H9 (cell line): ENCODE measurements around the gene RNF224. TPM values are rescaled to one million over a fixed set of nuclear protein-coding genes. Genes with fewer than 3 reads are reported as not detected.

ENCODE experiments used
- DNase-seq: peaks from one replicate; pipeline ENCODE4 v3.0.0-alpha.2; 2017
- H2AFZ ChIP-seq: one replicate; pipeline ENCODE4 v1.6.1; 2013; ENCODE audit warnings: mild to moderate bottlenecking, low read length, control low read depth, moderate library complexity
- H2AK5ac ChIP-seq: 2 replicates; pipeline ENCODE4 v1.6.1; 2013; ENCODE audit warnings: low read length, control low read depth, mixed read lengths; ENCODE audit not compliant: insufficient read length
- H2BK120ac ChIP-seq: one replicate; pipeline ENCODE4 v1.6.1; 2013; ENCODE audit warnings: low read depth, mild to moderate bottlenecking, low read length, control low read depth, inconsistent platforms; ENCODE audit not compliant: poor library complexity, severe bottlenecking
- H2BK12ac ChIP-seq: 2 replicates; pipeline ENCODE4 v1.6.1; 2013; ENCODE audit warnings: low read length, control low read depth, mixed read lengths, low read depth; ENCODE audit not compliant: insufficient read length
- H2BK15ac ChIP-seq: 2 replicates; pipeline ENCODE4 v1.6.1; 2013; ENCODE audit warnings: low read depth, low read length, control low read depth
- H2BK20ac ChIP-seq: one replicate; pipeline ENCODE4 v1.6.1; 2013; ENCODE audit warnings: low read depth, mild to moderate bottlenecking, low read length, control low read depth, inconsistent platforms; ENCODE audit not compliant: poor library complexity, severe bottlenecking
- H2BK5ac ChIP-seq: 2 replicates; pipeline ENCODE4 v1.6.1; 2013; ENCODE audit warnings: low read length, control low read depth, mixed read lengths; ENCODE audit not compliant: insufficient read length
- H3K14ac ChIP-seq: 2 replicates; pipeline ENCODE4 v1.6.1; 2013; ENCODE audit warnings: low read length, control low read depth; ENCODE audit not compliant: insufficient read depth
- H3K18ac ChIP-seq: 2 replicates; pipeline ENCODE4 v1.6.1; 2013; ENCODE audit warnings: low read depth, mild to moderate bottlenecking, mixed read lengths, low read length, control low read depth; ENCODE audit not compliant: insufficient read length
- H3K23ac ChIP-seq: 2 replicates; pipeline ENCODE4 v1.6.1; 2013; ENCODE audit warnings: low read length, control low read depth, mixed read lengths, low read depth; ENCODE audit not compliant: insufficient read length
- H3K23me2 ChIP-seq: 2 replicates; pipeline ENCODE4 v1.6.1; 2013; ENCODE audit warnings: low read depth, mild to moderate bottlenecking, mixed read lengths, low read length, control low read depth; ENCODE audit not compliant: insufficient read length, poor library complexity, severe bottlenecking
- H3K27ac ChIP-seq: 2 replicates; pipeline ENCODE4 v1.5.1; 2013; ENCODE audit warnings: low read length, control low read depth, mixed read lengths, low read depth; ENCODE audit not compliant: insufficient read length
- H3K27me3 ChIP-seq: 2 replicates; pipeline ENCODE4 v1.6.1; 2013; ENCODE audit warnings: low read length, control low read depth, inconsistent platforms; ENCODE audit not compliant: insufficient read depth
- H3K4ac ChIP-seq: 2 replicates; pipeline ENCODE4 v1.6.1; 2013; ENCODE audit warnings: low read depth, mild to moderate bottlenecking, control low read depth, inconsistent platforms, low read length, moderate library complexity
- H3K4me1 ChIP-seq: 2 replicates; pipeline ENCODE4 v1.6.1; 2013; ENCODE audit warnings: low read length, control low read depth, inconsistent platforms; ENCODE audit not compliant: insufficient read depth
- H3K4me2 ChIP-seq: 2 replicates; pipeline ENCODE4 v1.6.1; 2013; ENCODE audit warnings: low read length, control low read depth, mixed read lengths; ENCODE audit not compliant: insufficient read length, insufficient read depth
- H3K56ac ChIP-seq: 2 replicates; pipeline ENCODE4 v1.6.1; 2013; ENCODE audit warnings: low read depth, mild to moderate bottlenecking, mixed read lengths, low read length, control low read depth; ENCODE audit not compliant: insufficient read length
- H3K79me1 ChIP-seq: 2 replicates; pipeline ENCODE4 v1.6.1; 2013; ENCODE audit warnings: low read depth, mild to moderate bottlenecking, moderate library complexity, low read length, control low read depth, inconsistent platforms; ENCODE audit not compliant: insufficient read depth, poor library complexity, severe bottlenecking
- H3K79me2 ChIP-seq: 2 replicates; pipeline ENCODE4 v1.6.1; 2013; ENCODE audit warnings: low read length, control low read depth, inconsistent platforms; ENCODE audit not compliant: insufficient read depth
- H3K9ac ChIP-seq: 2 replicates; pipeline ENCODE4 v1.6.1; 2013; ENCODE audit warnings: low read length, control low read depth, mixed read lengths; ENCODE audit not compliant: insufficient read length; ENCODE audit errors: extremely low read depth
- H3K9me3 ChIP-seq: one replicate; pipeline ENCODE4 v1.6.1; 2013; ENCODE audit warnings: low read depth, low read length, inconsistent platforms; ENCODE audit not compliant: control insufficient read depth
- H3T11ph ChIP-seq: one replicate; pipeline ENCODE4 v1.6.1; 2013; ENCODE audit warnings: mild to moderate bottlenecking, low read length, control low read depth, inconsistent platforms
- H4K20me1 ChIP-seq: one replicate; pipeline ENCODE4 v1.6.1; 2013; ENCODE audit not compliant: control insufficient read depth, insufficient read length, insufficient read depth
- H4K5ac ChIP-seq: 2 replicates; pipeline ENCODE4 v1.6.1; 2013; ENCODE audit warnings: low read depth, mild to moderate bottlenecking, mixed read lengths, low read length, control low read depth; ENCODE audit not compliant: insufficient read length
- H4K8ac ChIP-seq: replicated peaks from 2 replicates; pipeline ENCODE4 v1.6.1; 2013; ENCODE audit warnings: low read length, control low read depth, mixed read lengths, low read depth; ENCODE audit not compliant: insufficient read length
- H4K91ac ChIP-seq: 2 replicates; pipeline ENCODE4 v1.6.1; 2013; ENCODE audit warnings: low read depth, mild to moderate bottlenecking, moderate library complexity, mixed read lengths, low read length, control low read depth; ENCODE audit not compliant: insufficient read length
- H3K27ac Mint-ChIP-seq, 3 experiments: 2 replicates in 2 of 3; 3 replicates in 1 of 3; pipeline ENCODE4 v1.8.0; 2020 to 2021; ENCODE audit warnings: mixed read lengths in 3 of 3, mild to moderate bottlenecking in 1 of 3, moderate library complexity in 1 of 3
- H3K27me3 Mint-ChIP-seq: 2 replicates; pipeline ENCODE4 v1.8.0; 2021; ENCODE audit warnings: low read depth, mild to moderate bottlenecking, moderate library complexity, mixed read lengths
- H3K36me3 Mint-ChIP-seq, 3 experiments: 2 replicates in 2 of 3; 3 replicates in 1 of 3; pipeline ENCODE4 v1.8.0; 2020 to 2021; ENCODE audit warnings: low read depth in 3 of 3, mixed read lengths in 3 of 3; ENCODE audit not compliant: insufficient read depth in 1 of 3
- H3K4me1 Mint-ChIP-seq, 2 experiments: 2 replicates each; pipeline ENCODE4 v1.8.0; 2020; ENCODE audit warnings: mixed read lengths in 2 of 2
- H3K4me3 Mint-ChIP-seq, 2 experiments: 2 replicates in 1 of 2; 3 replicates in 1 of 2; pipeline ENCODE4 v1.8.0; 2020 to 2021; ENCODE audit warnings: mild to moderate bottlenecking in 2 of 2, mixed read lengths in 2 of 2, moderate library complexity in 1 of 2
- H3K9me3 Mint-ChIP-seq, 2 experiments: 2 replicates in 1 of 2; 3 replicates in 1 of 2; pipeline ENCODE4 v1.8.0; 2020; ENCODE audit warnings: mild to moderate bottlenecking in 2 of 2, mixed read lengths in 2 of 2, moderate library complexity in 1 of 2
- WGBS: extraction: QIAGEN DNeasy Blood & Tissue Kit; methylation state at CpG from one replicate; pipeline ENCODE4 v1.1.7; 2013; ENCODE audit warnings: missing lambda C conversion rate, low lambda C conversion rate, mixed read lengths; ENCODE audit not compliant: insufficient read length; ENCODE audit errors: extremely low coverage; 5-methylcytosine and 5-hydroxymethylcytosine counted together
- total RNA-seq: library from RNA; stranded (reverse); gene quantifications from 2 replicates; pipeline ENCODE4 v1.2.1, GENCODE V29; 2021
- TF ChIP-seq, protein P1 (sequence below): fragments of 200-600 bp; sonication (generic); conservative IDR thresholded peaks from 3 replicates; pipeline ENCODE4 v1.8.0; 2021; ENCODE audit warnings: antibody characterized with exemption, mild to moderate bottlenecking

RNF224 gene
- total RNA-seq, 1 experiment from 2014 or later, result 0.15 TPM

DNA sequence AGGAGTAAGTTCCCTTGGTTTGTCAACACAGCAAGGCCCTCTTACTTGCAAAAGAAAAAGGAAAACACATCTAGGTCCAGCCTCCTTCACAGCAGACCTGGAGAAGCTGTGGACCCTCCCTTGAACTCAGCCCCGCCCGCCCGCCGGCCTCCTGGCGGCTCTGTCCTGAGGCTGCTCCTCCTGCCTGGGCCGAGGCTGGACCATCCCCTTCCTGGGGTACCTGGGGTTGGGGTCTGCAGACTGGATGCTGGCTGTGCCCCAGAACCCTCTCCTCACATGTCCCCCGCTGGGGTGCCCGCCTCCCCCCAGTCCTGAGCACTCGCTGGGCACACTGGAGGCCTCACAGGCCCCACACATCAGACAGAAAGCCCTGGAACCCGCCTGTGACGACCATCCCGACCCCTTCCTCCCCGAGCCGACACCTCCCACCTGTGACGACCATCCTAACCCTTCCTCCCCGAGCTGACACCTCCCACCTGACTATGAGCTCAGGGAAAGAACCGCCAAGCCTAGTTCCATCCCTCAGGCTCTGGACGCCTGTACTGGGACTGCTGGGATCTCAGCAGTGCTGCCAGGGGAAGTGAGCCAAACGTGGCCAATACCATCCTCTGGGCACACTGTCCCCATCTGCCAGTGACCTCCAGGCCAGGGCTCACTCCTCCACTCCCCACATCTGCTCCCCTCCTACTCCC, 48.2 kb upstream of the RNF224 start:
- no CpG with 5 or more reads among the region's 19 CpGs for WGBS
- H3K79me2 ChIP-seq, result no peaks in the 10 kb centered on the region
- no peaks in the 10 kb centered on the region for H3K4me1 ChIP-seq
- H3K23ac ChIP-seq, result no peak overlapping the region
- H3K4ac ChIP-seq, result no peak overlapping the region
- no peak overlapping the region for H2BK5ac ChIP-seq
- no peak overlapping the region for H4K91ac ChIP-seq
- no peak overlapping the region for H3K14ac ChIP-seq
- no peak overlapping the region for H2BK12ac ChIP-seq
- H4K8ac ChIP-seq, result no peak overlapping the region
- H3K18ac ChIP-seq, result no peak overlapping the region
- H2AK5ac ChIP-seq, result no peak overlapping the region
- no peak overlapping the region for H3K27ac ChIP-seq
- H3K23me2 ChIP-seq, result no peaks in the 10 kb centered on the region
- H4K5ac ChIP-seq, result no peak overlapping the region
- H2BK15ac ChIP-seq, result no peak overlapping the region
- no peak overlapping the region for H3T11ph ChIP-seq
- no peaks in the 10 kb centered on the region for H3K79me1 ChIP-seq
- no peaks in the 10 kb centered on the region for H3K9me3 Mint-ChIP-seq
- peaks cover 0 to 7% of the 10 kb centered on the region in 2 experiments; a peak in 3 of 4 replicates for H3K4me1 Mint-ChIP-seq
- no peak overlapping the region for H3K27ac Mint-ChIP-seq
- H3K9me3 ChIP-seq, result no peaks in the 10 kb centered on the region
- no peak overlapping the region for H3K4me2 ChIP-seq
- no peaks in the 10 kb centered on the region for H3K27me3 ChIP-seq
- H3K27me3 Mint-ChIP-seq, result peaks cover 18% of the 10 kb centered on the region
- no peak overlapping the region for H2AFZ ChIP-seq
- peak overlapping the region in 1 of 2 experiments; percentile 4; a peak in 1 of 5 replicates for H3K4me3 Mint-ChIP-seq
- no peak overlapping the region for H2BK20ac ChIP-seq
- no peak overlapping the region for H3K56ac ChIP-seq
- DNase-seq, result no peak
- peaks cover 5 to 33% (median 26%) of the 10 kb centered on the region in 3 experiments; a peak in 6 of 7 replicates for H3K36me3 Mint-ChIP-seq
- H4K20me1 ChIP-seq, result peaks cover 2% of the 10 kb centered on the region
- TF ChIP-seq, protein P1, sequence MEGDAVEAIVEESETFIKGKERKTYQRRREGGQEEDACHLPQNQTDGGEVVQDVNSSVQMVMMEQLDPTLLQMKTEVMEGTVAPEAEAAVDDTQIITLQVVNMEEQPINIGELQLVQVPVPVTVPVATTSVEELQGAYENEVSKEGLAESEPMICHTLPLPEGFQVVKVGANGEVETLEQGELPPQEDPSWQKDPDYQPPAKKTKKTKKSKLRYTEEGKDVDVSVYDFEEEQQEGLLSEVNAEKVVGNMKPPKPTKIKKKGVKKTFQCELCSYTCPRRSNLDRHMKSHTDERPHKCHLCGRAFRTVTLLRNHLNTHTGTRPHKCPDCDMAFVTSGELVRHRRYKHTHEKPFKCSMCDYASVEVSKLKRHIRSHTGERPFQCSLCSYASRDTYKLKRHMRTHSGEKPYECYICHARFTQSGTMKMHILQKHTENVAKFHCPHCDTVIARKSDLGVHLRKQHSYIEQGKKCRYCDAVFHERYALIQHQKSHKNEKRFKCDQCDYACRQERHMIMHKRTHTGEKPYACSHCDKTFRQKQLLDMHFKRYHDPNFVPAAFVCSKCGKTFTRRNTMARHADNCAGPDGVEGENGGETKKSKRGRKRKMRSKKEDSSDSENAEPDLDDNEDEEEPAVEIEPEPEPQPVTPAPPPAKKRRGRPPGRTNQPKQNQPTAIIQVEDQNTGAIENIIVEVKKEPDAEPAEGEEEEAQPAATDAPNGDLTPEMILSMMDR, result no peak
- H3K9ac ChIP-seq, result no peak overlapping the region
- H2BK120ac ChIP-seq, result no peak overlapping the region
